Panc1 (cell line): Measurements from ENCODE around the gene TMEM200C. TPM values are rescaled to one million over a fixed set of nuclear protein-coding genes. Genes with fewer than 3 reads are reported as not detected.

Source experiments
- ATAC-seq: fragments of 200-7000 bp; cut with Tn5 transposase; 2 replicates; pipeline ENCODE4 v1.9.1; 2020; ENCODE audit warnings: mild to moderate bottlenecking, moderate library complexity
- BruUV-seq: library from RNA; stranded (reverse); fragments of 400-500 nt; replicated peaks from 2 replicates; lab custom pipeline; 2021; lab: Mats Ljungman, UMichigan
- CTCF ChIA-PET: fragments of 300-600 bp; sonication (Branson Sonifier 250); formaldehyde crosslinking; loops from one replicate; lab custom pipeline; 2022; ENCODE audit warnings: antibody characterized with exemption; lab: Charles Lee
- POLR2A ChIA-PET: fragments of 300-600 bp; sonication (Branson Sonifier 250); formaldehyde crosslinking; loops from one replicate; lab custom pipeline; 2022; ENCODE audit warnings: antibody characterized with exemption; lab: Charles Lee
- DNase-seq: peaks from one replicate; pipeline ENCODE4 v3.0.0-alpha.2; 2010; ENCODE audit warnings: low read depth, low spot score
- H3K27ac ChIP-seq: 2 replicates; pipeline ENCODE4 v1.5.1; 2011; ENCODE audit warnings: mild to moderate bottlenecking, low read length, inconsistent platforms
- H3K27me3 ChIP-seq: fragments of 200-500 bp; sonication (Bioruptor generic); 2 replicates; pipeline ENCODE4 v1.6.0; 2014; ENCODE audit warnings: low read length, inconsistent platforms; ENCODE audit not compliant: control insufficient read depth, insufficient read depth
- H3K36me3 ChIP-seq: fragments of 200-500 bp; sonication (Bioruptor generic); 2 replicates; pipeline ENCODE4 v1.5.1; 2014; ENCODE audit warnings: inconsistent platforms, mild to moderate bottlenecking, low read length, moderate library complexity; ENCODE audit not compliant: control insufficient read depth, insufficient read depth
- H3K4me1 ChIP-seq: 2 replicates; pipeline ENCODE4 v1.5.1; 2011; ENCODE audit warnings: inconsistent platforms, mild to moderate bottlenecking, low read length, moderate library complexity; ENCODE audit not compliant: control insufficient read depth, insufficient read depth
- H3K4me3 ChIP-seq, 2 experiments: 2 replicates each; pipeline ENCODE4 v1.5.1; 2011 to 2012; ENCODE audit warnings: low read depth in 2 of 2, low read length in 2 of 2, mild to moderate bottlenecking in 2 of 2, inconsistent platforms in 1 of 2, moderate library complexity in 1 of 2
- H3K9me3 ChIP-seq: fragments of 200-500 bp; sonication (Bioruptor generic); 2 replicates; pipeline ENCODE4 v1.5.1; 2014; ENCODE audit warnings: low read depth, mild to moderate bottlenecking, inconsistent platforms, low read length, moderate library complexity; ENCODE audit not compliant: control insufficient read depth, insufficient read depth
- CTCF ChIP-seq: fragments of 450-650 bp; IDR thresholded peaks from 2 replicates; pipeline ENCODE4 v1.5.1; 2017; ENCODE audit warnings: mild to moderate bottlenecking
- POLR2AphosphoS5 ChIP-seq: IDR thresholded peaks from 2 replicates; pipeline ENCODE4 v1.6.1; 2012; ENCODE audit warnings: mild to moderate bottlenecking, low read depth, low read length, moderate library complexity
- REST ChIP-seq, 2 experiments: IDR thresholded peaks; 2 replicates each; pipeline ENCODE4 v1.6.1; 2011 to 2012; ENCODE audit warnings: low read depth in 2 of 2, control low read depth in 1 of 2, low read length in 1 of 2, mild to moderate bottlenecking in 1 of 2, moderate library complexity in 1 of 2; ENCODE audit not compliant: insufficient read depth in 1 of 2
- SIN3A ChIP-seq: IDR thresholded peaks from 2 replicates; pipeline ENCODE4 v1.6.1; 2012; ENCODE audit warnings: low read depth, mild to moderate bottlenecking, low read length, moderate library complexity, borderline replicate concordance; ENCODE audit not compliant: insufficient read depth
- TCF7L2 ChIP-seq: IDR thresholded peaks from 2 replicates; pipeline ENCODE4 v1.6.1; 2011; ENCODE audit warnings: mild to moderate bottlenecking, low read depth, low read length, inconsistent platforms
- in situ Hi-C: cut with HindIII; loops from 2 replicates; pipeline ENCODE4 v1.10.0; 2016; ENCODE audit warnings: low sequenced_read_pairs, low pct_unique_long_range_greater_than_20kb
- intact Hi-C: fragments of 100-400 bp; cut with micrococcal nuclease; formaldehyde crosslinking; loops from one replicate; pipeline ENCODE4 v1.10.0; 2022; ENCODE audit not compliant: unreplicated experiment
- total RNA-seq: library from RNA; stranded (reverse); gene quantifications from one replicate; pipeline ENCODE4 v1.2.1, GENCODE V29; 2021; ENCODE audit not compliant: unreplicated experiment

The TMEM200C gene
- total RNA-seq, 1 experiment from 2014 or later = 0.10 TPM

DNA sequence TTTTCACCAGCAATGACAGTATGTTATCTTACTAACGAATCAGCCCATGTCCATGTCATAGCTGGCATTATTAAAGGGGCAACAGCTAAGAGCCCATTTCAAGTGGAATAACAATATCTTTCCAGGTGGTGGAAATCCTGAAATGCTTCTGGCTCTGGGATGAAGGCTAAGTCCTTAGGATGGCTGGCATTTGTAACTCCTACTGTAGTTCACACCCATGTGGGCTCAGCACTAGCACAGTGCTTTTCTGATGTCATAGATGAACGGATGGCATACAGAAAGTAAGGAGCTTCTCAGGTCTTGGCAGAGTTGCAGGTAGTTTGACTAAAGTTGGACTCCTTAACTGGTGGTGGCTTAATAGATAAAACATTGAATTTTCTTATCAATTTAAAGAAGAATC lies 10.0 kb downstream of the TMEM200C start:
- H3K4me1 ChIP-seq = no peaks in the 10 kb centered on the region
- intact Hi-C loops = loop anchor here (10.0 kb wide), 1 partner anchor 599 kb away; no protein-coding TSS in a partner anchor
- ChIA-PET POLR2A (no interaction called here), CTCF (no interaction called here)
- peaks cover 7% of the 10 kb centered on the region for H3K27me3 ChIP-seq
- no TSS peak for BruUV-seq
- DNase-seq (no peak), ATAC-seq (no peak)
- H3K9me3 ChIP-seq = no peaks in the 10 kb centered on the region
- no peak overlapping the region for H3K4me3 ChIP-seq
- in situ Hi-C loops = no loop called here
- TF ChIP-seq REST (IDR thresholded peaks at IDR 0.05; ENCODE audit: insufficient read depth in 1 of 2, low read depth in 2 of 2, low read length in 1 of 2) = no peak
- no peak for TF ChIP-seq SIN3A
- no peak for TF ChIP-seq CTCF
- TF ChIP-seq POLR2AphosphoS5 = no peak
- TF ChIP-seq TCF7L2 = no peak
- no peaks in the 10 kb centered on the region for H3K36me3 ChIP-seq
- H3K27ac ChIP-seq = no peak overlapping the region

- Histone ChIP-seq H3K27me3 (peaks cover 4% of the 10 kb centered on the region; the same call in 1 of the 2 replicates), H3K9me3 (no peaks in the 10 kb centered on the region), H3K36me3 (no peaks in the 10 kb centered on the region), H3K27ac (no peak overlapping the region), H3K4me3 (no peak overlapping the region), H3K4me1 (no peaks in the 10 kb centered on the region)
- TF ChIP-seq SIN3A (no peak), TCF7L2 (no peak), CTCF (no peak), REST (IDR thresholded peaks at IDR 0.05; ENCODE audit: insufficient read depth in 1 of 2, low read depth in 2 of 2, low read length in 1 of 2) (no peak), POLR2AphosphoS5 (no peak)
- DNase-seq = no peak
- ATAC-seq = no peak
- BruUV-seq = no TSS peak
- ChIA-PET POLR2A (no interaction called here), CTCF (no interaction called here)
- intact Hi-C loops (loop anchor here (10.0 kb wide), 1 partner anchor 600 kb away; no protein-coding TSS in a partner anchor), in situ Hi-C loops (no loop called here)
Observed at GRCh38 chr18:5884375-5884774, 10.9 kb downstream of the TMEM200C start.
